Body of pancreas (tissue), 4 donors: ENCODE measurements around the gene ASTN2.

Source experiments
- CTCF ChIP-seq, 7 experiments: fragments of 450-650 bp in 4 of 7; fragments of 200-600 bp in 3 of 7; sonication (generic) in 3 of 7; IDR thresholded peaks; one replicate each; pipeline ENCODE4 v1.5.1; 2016 to 2019; ENCODE audit warnings: antibody characterized with exemption in 7 of 7
- POLR2A ChIP-seq, 3 donors: fragments of 450-650 bp; IDR thresholded peaks; one replicate each; pipeline ENCODE4 v1.6.1; 2016; ENCODE audit warnings: antibody characterized with exemption in 3 of 3, mild to moderate bottlenecking in 2 of 3

GRCh38 chr9:117448066-117448465 lies 33.2 kb upstream of the ASTN2 start:
- TF ChIP-seq CTCF (IDR thresholded peaks at IDR 0.05) (peak in 4 of 7 experiments; percentile 27 to 44 (median 27)), POLR2A (IDR thresholded peaks at IDR 0.05) (no peak)
